ENCODE measurements around the gene HCFC1. TPM values are rescaled to one million over a fixed set of nuclear protein-coding genes. Genes with fewer than 3 reads are reported as not detected.

Gene HCFC1
- total and polyA plus RNA-seq, 4 donors: 13.1 to 56.3 (median 35.9) TPM

- no peak overlapping the region for H3K27ac ChIP-seq (ENCODE audit: low read depth, low read length)
- peaks cover 14% of the 10 kb centered on the region for H3K4me1 ChIP-seq (ENCODE audit: control insufficient read depth, insufficient read depth, low read length)
- no peaks in the 10 kb centered on the region for H3K9me3 ChIP-seq (ENCODE audit: control insufficient read depth, insufficient read depth, low read length)
- peaks cover 28% of the 10 kb centered on the region for H3K36me3 ChIP-seq (ENCODE audit: control insufficient read depth, insufficient read depth, low read length)
- H3K27me3 ChIP-seq (ENCODE audit: control insufficient read depth, insufficient read depth, low read length): peaks cover 2% of the 10 kb centered on the region
- 35% methylated on average over 23 of the region's 32 CpGs for WGBS (ENCODE audit: insufficient coverage)
- no peak for DNase-seq (ENCODE audit: low read depth in 4 of 6, low spot score in 6 of 6)
- H3K4me3 ChIP-seq (ENCODE audit: low read depth, low read length): no peak overlapping the region
Observed at GRCh38 chrX:153935326-153935851, 36.2 kb downstream of the HCFC1 start.

GRCh38 chrX:153934762-153935325 lies 36.8 kb downstream of the HCFC1 start, which contains the start of gene NAA10:
Gene NAA10, minus strand, starts transcription at chrX:153935037. Its CDS starts 133 bp downstream, at chrX:153934904.
- Histone ChIP-seq H3K4me1 (ENCODE audit: control insufficient read depth, insufficient read depth, low read length) (peaks cover 16% of the 10 kb centered on the region), H3K4me3 (ENCODE audit: low read depth, low read length) (peak within 1 kb of the TSS; percentile 55), H3K27ac (ENCODE audit: low read depth, low read length) (no peak within 1 kb of the TSS), H3K9me3 (ENCODE audit: control insufficient read depth, insufficient read depth, low read length) (no peaks in the 10 kb centered on the region), H3K27me3 (ENCODE audit: control insufficient read depth, insufficient read depth, low read length) (peaks cover 2% of the 10 kb centered on the region), H3K36me3 (ENCODE audit: control insufficient read depth, insufficient read depth, low read length) (peaks cover 32% of the 10 kb centered on the region)
- peak in 4 of 6 donors; percentile 33 to 89 (median 78) for DNase-seq (ENCODE audit: low read depth in 4 of 6, low spot score in 6 of 6)
- WGBS (ENCODE audit: insufficient coverage): 9% methylated on average over 78 of the region's 87 CpGs

GRCh38 chrX:153934148-153934761 lies 37.4 kb downstream of the HCFC1 start:
- peaks cover 35% of the 10 kb centered on the region for H3K36me3 ChIP-seq (ENCODE audit: control insufficient read depth, insufficient read depth, low read length)
- WGBS (ENCODE audit: insufficient coverage): 19% methylated on average over 32 of the region's 33 CpGs
- no peak for DNase-seq (ENCODE audit: low read depth in 4 of 6, low spot score in 6 of 6)
- peaks cover 22% of the 10 kb centered on the region for H3K4me1 ChIP-seq (ENCODE audit: control insufficient read depth, insufficient read depth, low read length)
- no peak overlapping the region for H3K27ac ChIP-seq (ENCODE audit: low read depth, low read length)
- H3K4me3 ChIP-seq (ENCODE audit: low read depth, low read length): peak overlapping the region; percentile 55
- H3K27me3 ChIP-seq (ENCODE audit: control insufficient read depth, insufficient read depth, low read length): peaks cover 2% of the 10 kb centered on the region
- no peaks in the 10 kb centered on the region for H3K9me3 ChIP-seq (ENCODE audit: control insufficient read depth, insufficient read depth, low read length)

- H3K4me3 ChIP-seq (ENCODE audit: low read depth, low read length): peak overlapping the region; percentile 55
- H3K27me3 ChIP-seq (ENCODE audit: control insufficient read depth, insufficient read depth, low read length): peaks cover 2% of the 10 kb centered on the region
- WGBS (ENCODE audit: insufficient coverage): 70% methylated on average over 5 of the region's 7 CpGs
- H3K27ac ChIP-seq (ENCODE audit: low read depth, low read length): no peak overlapping the region
- H3K36me3 ChIP-seq (ENCODE audit: control insufficient read depth, insufficient read depth, low read length): peaks cover 35% of the 10 kb centered on the region
- H3K4me1 ChIP-seq (ENCODE audit: control insufficient read depth, insufficient read depth, low read length): peaks cover 25% of the 10 kb centered on the region
- DNase-seq (ENCODE audit: low read depth in 4 of 6, low spot score in 6 of 6): no peak
- no peaks in the 10 kb centered on the region for H3K9me3 ChIP-seq (ENCODE audit: control insufficient read depth, insufficient read depth, low read length)
Observed at GRCh38 chrX:153933748-153934147, 37.9 kb downstream of the HCFC1 start.

- Histone ChIP-seq H3K4me3 (ENCODE audit: low read depth, low read length) (no peak overlapping the region), H3K36me3 (ENCODE audit: control insufficient read depth, insufficient read depth, low read length) (peaks cover 38% of the 10 kb centered on the region), H3K9me3 (ENCODE audit: control insufficient read depth, insufficient read depth, low read length) (no peaks in the 10 kb centered on the region), H3K4me1 (ENCODE audit: control insufficient read depth, insufficient read depth, low read length) (peaks cover 35% of the 10 kb centered on the region), H3K27ac (ENCODE audit: low read depth, low read length) (no peak overlapping the region), H3K27me3 (ENCODE audit: control insufficient read depth, insufficient read depth, low read length) (peaks cover 2% of the 10 kb centered on the region)
- no peak for DNase-seq (ENCODE audit: low read depth in 4 of 6, low spot score in 6 of 6)
- whole genome bisulfite sequencing (ENCODE audit: insufficient coverage): 93% methylated on average over 4 of the region's 13 CpGs
Observed at GRCh38 chrX:153932220-153932915, 39.2 kb downstream of the HCFC1 start.

GRCh38 chrX:153931748-153932147 lies 39.9 kb downstream of the HCFC1 start:
- Histone ChIP-seq H3K27ac (ENCODE audit: low read depth, low read length) (no peak overlapping the region), H3K4me3 (ENCODE audit: low read depth, low read length) (no peak overlapping the region), H3K9me3 (ENCODE audit: control insufficient read depth, insufficient read depth, low read length) (no peaks in the 10 kb centered on the region), H3K4me1 (ENCODE audit: control insufficient read depth, insufficient read depth, low read length) (peaks cover 41% of the 10 kb centered on the region), H3K27me3 (ENCODE audit: control insufficient read depth, insufficient read depth, low read length) (peaks cover 2% of the 10 kb centered on the region), H3K36me3 (ENCODE audit: control insufficient read depth, insufficient read depth, low read length) (peaks cover 38% of the 10 kb centered on the region)
- 94% methylated on average over 13 of the region's 13 CpGs for WGBS (ENCODE audit: insufficient coverage)
- no peak for DNase-seq (ENCODE audit: low read depth in 4 of 6, low spot score in 6 of 6)

GRCh38 chrX:153931151-153931550 lies 40.5 kb downstream of the HCFC1 start:
- DNase-seq (ENCODE audit: low read depth in 4 of 6, low spot score in 6 of 6): no peak
- peaks cover 2% of the 10 kb centered on the region for H3K27me3 ChIP-seq (ENCODE audit: control insufficient read depth, insufficient read depth, low read length)
- no peaks in the 10 kb centered on the region for H3K9me3 ChIP-seq (ENCODE audit: control insufficient read depth, insufficient read depth, low read length)
- H3K36me3 ChIP-seq (ENCODE audit: control insufficient read depth, insufficient read depth, low read length): peaks cover 38% of the 10 kb centered on the region
- no peak overlapping the region for H3K27ac ChIP-seq (ENCODE audit: low read depth, low read length)
- H3K4me1 ChIP-seq (ENCODE audit: control insufficient read depth, insufficient read depth, low read length): peaks cover 47% of the 10 kb centered on the region
- H3K4me3 ChIP-seq (ENCODE audit: low read depth, low read length): no peak overlapping the region
- 87% methylated on average over 8 of the region's 8 CpGs for WGBS (ENCODE audit: insufficient coverage)

GRCh38 chrX:153930011-153930910 lies 41.4 kb downstream of the HCFC1 start:
- DNase-seq (ENCODE audit: low read depth in 4 of 6, low spot score in 6 of 6): no peak
- peaks cover 50% of the 10 kb centered on the region for H3K4me1 ChIP-seq (ENCODE audit: control insufficient read depth, insufficient read depth, low read length)
- peaks cover 38% of the 10 kb centered on the region for H3K36me3 ChIP-seq (ENCODE audit: control insufficient read depth, insufficient read depth, low read length)
- no peak overlapping the region for H3K4me3 ChIP-seq (ENCODE audit: low read depth, low read length)
- no peaks in the 10 kb centered on the region for H3K9me3 ChIP-seq (ENCODE audit: control insufficient read depth, insufficient read depth, low read length)
- H3K27ac ChIP-seq (ENCODE audit: low read depth, low read length): no peak overlapping the region
- peaks cover 5% of the 10 kb centered on the region for H3K27me3 ChIP-seq (ENCODE audit: control insufficient read depth, insufficient read depth, low read length)
- WGBS (ENCODE audit: insufficient coverage): 88% methylated on average over 26 of the region's 31 CpGs

- Histone ChIP-seq H3K4me3 (ENCODE audit: low read depth, low read length) (no peak overlapping the region), H3K27ac (ENCODE audit: low read depth, low read length) (no peak overlapping the region), H3K4me1 (ENCODE audit: control insufficient read depth, insufficient read depth, low read length) (peaks cover 54% of the 10 kb centered on the region), H3K9me3 (ENCODE audit: control insufficient read depth, insufficient read depth, low read length) (no peaks in the 10 kb centered on the region), H3K27me3 (ENCODE audit: control insufficient read depth, insufficient read depth, low read length) (peaks cover 5% of the 10 kb centered on the region), H3K36me3 (ENCODE audit: control insufficient read depth, insufficient read depth, low read length) (peaks cover 38% of the 10 kb centered on the region)
- WGBS (ENCODE audit: insufficient coverage): 73% methylated on average over 6 of the region's 10 CpGs
- no peak for DNase-seq (ENCODE audit: low read depth in 4 of 6, low spot score in 6 of 6)
Observed at GRCh38 chrX:153929576-153929975, 42.0 kb downstream of the HCFC1 start.

Measured in spinal cord (tissue), 10 donors.